ENCODE measurements around the gene MAGI1. TPM values are rescaled to one million over a fixed set of nuclear protein-coding genes. Genes with fewer than 3 reads are reported as not detected.

The MAGI1 gene
- total RNA-seq, 2 experiments from 2014 or later: 0.47 to 0.51 TPM

DNA sequence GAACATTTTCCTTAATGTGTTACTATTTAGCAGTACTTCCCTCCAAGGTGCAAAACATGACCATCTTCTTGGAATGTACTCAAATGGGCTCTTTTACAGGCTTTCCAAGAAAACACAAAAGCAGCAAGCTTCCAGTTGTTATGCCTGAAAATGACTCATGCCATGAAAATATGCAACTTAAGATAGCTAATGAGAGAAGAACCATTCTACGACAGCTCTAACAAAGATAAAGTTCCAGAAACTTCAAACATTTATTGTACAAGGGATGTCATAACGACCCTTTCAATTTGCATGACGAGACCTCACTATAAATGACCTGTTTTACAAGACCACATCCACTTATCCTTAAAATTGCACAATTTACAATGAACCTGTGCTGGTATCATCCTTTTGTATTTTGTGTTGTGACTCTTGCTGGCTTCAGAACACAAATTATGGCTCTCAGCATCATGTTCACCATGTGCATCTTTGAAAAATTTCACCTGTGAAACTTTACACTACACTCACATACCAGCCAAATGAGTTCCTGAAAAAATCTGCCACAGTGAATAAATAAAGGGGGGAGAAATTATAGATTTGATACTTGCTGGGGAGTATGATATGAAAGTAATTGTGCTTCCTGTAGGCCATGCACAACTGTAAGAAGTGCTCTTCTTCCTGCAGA lies 433.7 kb downstream of the MAGI1 start:
- Mint-ChIP-seq H3K4me3 (no peak overlapping the region), H3K27me3 (no peaks in the 10 kb centered on the region), H3K27ac (no peak overlapping the region), H3K4me1 (ENCODE audit: low read depth) (no peaks in the 10 kb centered on the region), H3K9me3 (peaks cover 3% of the 10 kb centered on the region), H3K36me3 (ENCODE audit: low read depth) (no peaks in the 10 kb centered on the region)
- CTCF ChIA-PET: no interaction called here
- no peak for DNase-seq
- intact Hi-C loops (cut with micrococcal nuclease): no loop called here
- TF ChIP-seq, protein P1, sequence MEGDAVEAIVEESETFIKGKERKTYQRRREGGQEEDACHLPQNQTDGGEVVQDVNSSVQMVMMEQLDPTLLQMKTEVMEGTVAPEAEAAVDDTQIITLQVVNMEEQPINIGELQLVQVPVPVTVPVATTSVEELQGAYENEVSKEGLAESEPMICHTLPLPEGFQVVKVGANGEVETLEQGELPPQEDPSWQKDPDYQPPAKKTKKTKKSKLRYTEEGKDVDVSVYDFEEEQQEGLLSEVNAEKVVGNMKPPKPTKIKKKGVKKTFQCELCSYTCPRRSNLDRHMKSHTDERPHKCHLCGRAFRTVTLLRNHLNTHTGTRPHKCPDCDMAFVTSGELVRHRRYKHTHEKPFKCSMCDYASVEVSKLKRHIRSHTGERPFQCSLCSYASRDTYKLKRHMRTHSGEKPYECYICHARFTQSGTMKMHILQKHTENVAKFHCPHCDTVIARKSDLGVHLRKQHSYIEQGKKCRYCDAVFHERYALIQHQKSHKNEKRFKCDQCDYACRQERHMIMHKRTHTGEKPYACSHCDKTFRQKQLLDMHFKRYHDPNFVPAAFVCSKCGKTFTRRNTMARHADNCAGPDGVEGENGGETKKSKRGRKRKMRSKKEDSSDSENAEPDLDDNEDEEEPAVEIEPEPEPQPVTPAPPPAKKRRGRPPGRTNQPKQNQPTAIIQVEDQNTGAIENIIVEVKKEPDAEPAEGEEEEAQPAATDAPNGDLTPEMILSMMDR (IDR thresholded peaks at IDR 0.05): no peak
- POLR2A ChIA-PET: no interaction called here
- no peak for ATAC-seq

DNA sequence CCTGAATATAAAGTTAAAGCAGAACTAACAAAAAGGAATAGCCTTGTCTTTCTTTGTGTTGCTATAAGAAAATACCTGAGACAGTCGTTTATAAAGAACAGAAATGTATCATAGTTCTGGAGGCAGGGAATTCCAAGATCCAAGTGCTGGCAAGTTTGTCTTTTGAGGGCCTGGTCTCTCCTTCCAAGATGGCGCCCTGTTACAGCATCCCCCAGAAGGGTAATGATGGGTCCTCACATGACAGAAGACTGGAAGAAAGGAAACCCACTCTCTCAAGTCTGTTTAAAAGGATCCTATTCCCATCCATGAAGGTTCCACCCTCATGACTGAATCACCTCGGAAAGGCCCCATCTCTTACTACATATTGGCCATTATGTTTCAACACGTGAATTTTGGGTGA lies 435.1 kb downstream of the MAGI1 start:
- H3K4me3 Mint-ChIP-seq: no peak overlapping the region
- H3K36me3 Mint-ChIP-seq (ENCODE audit: low read depth): no peaks in the 10 kb centered on the region
- CTCF ChIA-PET: no interaction called here
- no peak overlapping the region for H3K27ac Mint-ChIP-seq
- no peaks in the 10 kb centered on the region for H3K4me1 Mint-ChIP-seq (ENCODE audit: low read depth)
- H3K9me3 Mint-ChIP-seq: peaks cover 3% of the 10 kb centered on the region
- H3K27me3 Mint-ChIP-seq: peaks cover 5% of the 10 kb centered on the region
- TF ChIP-seq, protein P1 (IDR thresholded peaks at IDR 0.05): no peak
- ATAC-seq (no peak), DNase-seq (no peak)
- POLR2A ChIA-PET: no interaction called here
- intact Hi-C loops (cut with micrococcal nuclease): no loop called here

DNA sequence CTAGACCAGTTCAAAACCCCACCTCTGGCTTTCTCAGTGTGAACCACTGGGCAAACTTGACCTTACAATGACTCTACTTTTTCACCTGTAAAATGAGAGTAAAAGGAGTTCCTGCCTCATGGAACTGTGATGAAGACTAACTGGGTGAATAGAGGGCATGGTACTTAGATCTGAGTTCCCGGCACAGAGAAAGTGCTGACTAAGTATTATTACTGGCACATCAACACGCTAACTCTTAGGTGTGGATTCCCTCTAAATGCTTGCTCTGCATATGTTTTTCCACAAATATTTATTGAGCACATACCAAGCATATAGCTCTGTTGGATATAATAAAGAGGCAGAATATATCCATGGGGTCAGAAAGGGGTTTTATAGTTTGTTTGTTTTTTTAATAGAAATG lies 437.8 kb downstream of the MAGI1 start:
- Mint-ChIP-seq H3K4me3 (no peak overlapping the region), H3K27ac (no peak overlapping the region), H3K36me3 (ENCODE audit: low read depth) (no peaks in the 10 kb centered on the region), H3K4me1 (ENCODE audit: low read depth) (no peaks in the 10 kb centered on the region), H3K9me3 (peaks cover 3% of the 10 kb centered on the region), H3K27me3 (peaks cover 24% of the 10 kb centered on the region)
- ChIA-PET POLR2A (no interaction called here), CTCF (no interaction called here)
- intact Hi-C loops (cut with micrococcal nuclease): no loop called here
- ATAC-seq (no peak), DNase-seq (no peak)
- TF ChIP-seq, protein P1 (IDR thresholded peaks at IDR 0.05): no peak

DNA sequence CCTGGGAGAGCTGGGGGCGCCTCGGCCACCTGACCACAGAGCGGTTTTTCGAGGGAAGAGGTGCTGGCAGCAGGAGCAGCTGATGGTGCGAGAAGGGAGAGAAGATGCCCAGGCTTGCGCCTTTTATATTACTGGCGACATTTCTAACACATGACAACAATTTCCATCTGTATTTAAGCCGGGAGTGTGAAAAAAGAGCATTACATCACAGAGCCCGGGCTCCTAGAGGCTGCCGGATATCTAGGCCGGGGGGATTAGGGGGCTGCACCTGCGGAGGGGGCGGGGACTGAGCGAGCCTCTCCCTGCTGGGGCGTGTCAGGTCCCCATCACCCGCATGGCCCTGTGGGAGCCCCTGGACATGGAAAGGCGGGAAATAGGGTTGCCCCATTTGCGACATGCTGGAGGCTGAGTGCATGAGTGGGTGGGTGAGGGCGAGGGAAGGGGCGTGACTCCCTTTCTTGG lies 440.7 kb downstream of the MAGI1 start:
- Mint-ChIP-seq H3K36me3 (ENCODE audit: low read depth) (no peaks in the 10 kb centered on the region), H3K4me3 (no peak overlapping the region), H3K27me3 (peaks cover 25% of the 10 kb centered on the region), H3K27ac (no peak overlapping the region), H3K9me3 (no peaks in the 10 kb centered on the region), H3K4me1 (ENCODE audit: low read depth) (no peaks in the 10 kb centered on the region)
- ChIA-PET POLR2A (no interaction called here), CTCF (no interaction called here)
- TF ChIP-seq, protein P1 (IDR thresholded peaks at IDR 0.05): no peak
- no peak for DNase-seq
- intact Hi-C loops (cut with micrococcal nuclease): no loop called here
- ATAC-seq: no peak

DNA sequence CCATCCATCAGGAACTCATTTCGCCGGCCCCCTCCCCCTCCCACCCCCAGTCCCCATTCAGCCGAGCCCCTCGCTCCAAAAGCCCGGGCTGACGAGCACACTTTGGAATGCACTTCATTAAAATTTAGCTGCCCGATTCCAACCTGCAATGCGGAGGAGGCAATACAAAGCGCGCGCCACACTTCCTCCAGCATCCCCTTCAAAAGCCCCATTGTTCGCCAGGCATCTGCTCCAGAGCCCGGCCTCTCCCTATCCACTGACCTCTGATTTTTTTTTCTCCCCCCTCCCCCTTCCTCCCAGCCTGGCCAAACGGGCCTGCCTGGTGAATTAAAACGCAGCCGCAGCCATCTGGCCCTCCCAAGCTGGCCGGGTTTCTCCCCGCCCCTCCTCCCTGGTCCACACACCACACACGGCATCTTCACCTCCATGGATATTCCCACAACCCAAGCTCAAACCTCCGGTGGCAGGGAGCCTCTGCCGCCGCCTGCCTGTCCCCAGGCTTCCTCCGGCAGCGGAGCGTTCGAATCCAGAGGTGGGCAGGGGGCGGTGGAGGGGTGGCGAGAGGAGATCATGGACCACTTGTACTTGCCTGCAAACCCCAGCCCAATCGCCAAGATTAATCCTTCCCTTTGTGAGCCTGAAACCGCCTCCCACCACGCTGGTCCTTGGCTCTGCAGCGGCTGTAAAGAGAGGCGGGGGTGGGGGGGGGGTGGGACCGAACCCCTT lies 441.3 kb downstream of the MAGI1 start:
- peaks cover 25% of the 10 kb centered on the region for H3K27me3 Mint-ChIP-seq
- no peaks in the 10 kb centered on the region for H3K4me1 Mint-ChIP-seq (ENCODE audit: low read depth)
- H3K4me3 Mint-ChIP-seq: no peak overlapping the region
- no peaks in the 10 kb centered on the region for H3K36me3 Mint-ChIP-seq (ENCODE audit: low read depth)
- POLR2A ChIA-PET: no interaction called here
- TF ChIP-seq, protein P1 (IDR thresholded peaks at IDR 0.05): no peak
- DNase-seq (no peak), ATAC-seq (no peak)
- no peak overlapping the region for H3K27ac Mint-ChIP-seq
- CTCF ChIA-PET: no interaction called here
- no peaks in the 10 kb centered on the region for H3K9me3 Mint-ChIP-seq
- intact Hi-C loops (cut with micrococcal nuclease): no loop called here
